Muscle of leg (tissue), 11 donors: Measurements from ENCODE around the gene GALK1. TPM values are rescaled to one million over a fixed set of nuclear protein-coding genes. Genes with fewer than 3 reads are reported as not detected.
"Not testable (repeated sequence)": the region's sequence is repeated elsewhere in the genome, so short reads cannot be mapped to it uniquely, and the experiment has no call there.

Source experiments
- DNase-seq: peaks from one replicate; pipeline ENCODE4 v3.0.0; 2013
- H3K27ac ChIP-seq: one replicate; pipeline ENCODE4 v1.5.1; 2013; ENCODE audit warnings: mild to moderate bottlenecking, low read length, control low read depth
- H3K27me3 ChIP-seq: one replicate; pipeline ENCODE4 v1.6.1; 2013; ENCODE audit warnings: low read length; ENCODE audit not compliant: control insufficient read depth, insufficient read depth
- H3K36me3 ChIP-seq: one replicate; pipeline ENCODE4 v1.6.1; 2013; ENCODE audit warnings: low read length; ENCODE audit not compliant: control insufficient read depth, insufficient read depth
- H3K4me1 ChIP-seq: one replicate; pipeline ENCODE4 v1.6.1; 2013; ENCODE audit warnings: low read length; ENCODE audit not compliant: control insufficient read depth, insufficient read depth
- H3K4me3 ChIP-seq: one replicate; pipeline ENCODE4 v1.5.1; 2013; ENCODE audit warnings: low read length, control low read depth
- H3K9me3 ChIP-seq: replicated peaks from 2 replicates; pipeline ENCODE4 v1.6.1; 2013; ENCODE audit warnings: low read depth, low read length; ENCODE audit not compliant: control insufficient read depth
- WGBS: methylation state at CpG from one replicate; pipeline ENCODE4 v1.1.5; 2013; ENCODE audit warnings: missing lambda C conversion rate; ENCODE audit not compliant: insufficient coverage; 5-methylcytosine and 5-hydroxymethylcytosine counted together
- polyA plus RNA-seq, 8 donors: library from polyadenylated mRNA; unstranded; fragments of 120-200 nt; gene quantifications; one replicate each; pipeline versions ENCODE4 v1.2.1 to v1.2.3, GENCODE V29; 2013; ENCODE audit warnings: inconsistent platforms in 1 of 8, low replicate concordance in 1 of 8; ENCODE audit not compliant: insufficient read length in 8 of 8, insufficient read depth in 1 of 8
- total RNA-seq: library from RNA; stranded (reverse); fragments of 120-200 nt; gene quantifications from one replicate; pipeline ENCODE4 v1.2.4, GENCODE V29; 2013

Gene GALK1
- total and polyA plus RNA-seq, 9 donors, result 27.7 to 38.5 (median 31.8) TPM

DNA sequence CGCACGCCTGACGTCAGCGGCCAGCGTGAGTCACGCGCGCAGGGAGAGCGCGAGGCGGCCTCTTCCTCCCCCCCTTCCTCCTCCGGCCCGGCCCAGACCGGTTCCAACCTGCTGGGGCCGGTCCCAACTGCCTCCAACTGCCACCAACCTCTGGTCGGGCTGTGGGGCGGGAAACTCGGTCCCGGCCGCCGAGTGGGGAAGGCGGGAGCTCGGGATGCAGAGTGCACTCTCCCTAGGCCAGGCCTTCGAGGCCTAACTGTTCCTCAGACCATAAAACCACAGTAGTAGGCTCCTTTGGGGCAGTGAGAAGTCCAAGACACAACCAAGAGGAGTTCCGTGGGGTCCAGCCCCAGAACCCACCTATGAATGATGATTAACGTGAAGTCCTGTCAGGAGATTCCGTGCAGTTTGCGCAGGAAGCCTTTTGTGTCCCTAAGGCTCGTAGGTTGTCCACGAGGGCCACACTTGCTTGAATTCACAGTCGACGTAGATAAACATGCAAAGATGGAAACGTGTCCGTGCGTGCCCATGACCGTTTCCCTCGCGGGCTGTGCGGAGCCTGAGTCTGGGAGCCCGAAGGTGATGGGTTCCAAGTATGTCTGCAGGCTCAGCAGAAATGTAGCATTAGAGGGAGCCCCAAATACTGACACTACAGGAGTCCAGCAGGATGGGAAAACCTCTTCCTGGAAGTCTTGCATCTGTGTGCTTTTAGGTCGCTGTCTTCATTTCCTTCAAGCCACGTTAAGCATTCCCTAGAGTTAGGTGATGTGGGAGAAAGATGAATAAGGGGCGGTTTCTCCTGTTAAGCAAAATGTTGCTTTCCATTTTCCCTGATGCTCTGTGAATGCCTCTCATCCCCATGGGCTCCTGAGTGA, 20.3 kb upstream of the GALK1 start:
- 3% methylated on average over 27 of the region's 43 CpGs for whole genome bisulfite sequencing
- peaks cover 4% of the 10 kb centered on the region for H3K36me3 ChIP-seq
- peak overlapping the region; percentile 63 for H3K4me3 ChIP-seq
- H3K4me1 ChIP-seq, result peaks cover 25% of the 10 kb centered on the region
- no peaks in the 10 kb centered on the region for H3K9me3 ChIP-seq
- H3K27me3 ChIP-seq, result no peaks in the 10 kb centered on the region
- peak; percentile 98 for DNase-seq
- peak overlapping the region; percentile 98 for H3K27ac ChIP-seq

DNA sequence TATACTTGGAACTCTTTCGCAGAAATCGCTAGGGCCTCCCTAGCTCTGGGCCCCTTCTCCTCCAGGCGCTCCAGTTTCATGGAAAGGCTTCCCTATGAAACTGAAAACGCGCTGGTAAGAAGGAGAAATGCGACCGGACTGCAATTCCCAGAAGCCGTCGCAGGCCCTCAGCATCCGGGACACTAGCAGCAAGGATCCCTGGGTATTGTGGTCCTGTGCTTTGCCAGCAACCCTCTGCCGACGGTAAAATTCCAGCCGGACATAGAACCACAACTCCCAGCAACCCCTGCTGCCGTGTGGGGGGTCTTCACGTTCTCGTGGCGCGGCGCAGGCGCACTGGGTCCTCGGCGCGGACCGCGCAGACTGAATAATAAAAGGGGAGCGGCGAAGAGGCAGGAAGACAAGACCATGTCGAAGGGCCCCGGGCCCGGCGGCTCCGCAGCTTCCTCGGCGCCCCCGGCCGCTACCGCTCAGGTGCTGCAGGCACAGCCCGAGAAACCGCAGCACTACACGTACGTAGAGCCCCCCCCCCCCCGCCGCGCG, 19.6 kb upstream of the GALK1 start, which contains the start of gene UNK:
TSS of gene UNK (plus strand) at position 334 of the 543 bp plus-strand sequence. CDS start at position 409, 75 bp downstream.
- 2% methylated on average over 11 of the region's 45 CpGs for WGBS
- H3K4me1 ChIP-seq, result peaks cover 25% of the 10 kb centered on the region

DNA sequence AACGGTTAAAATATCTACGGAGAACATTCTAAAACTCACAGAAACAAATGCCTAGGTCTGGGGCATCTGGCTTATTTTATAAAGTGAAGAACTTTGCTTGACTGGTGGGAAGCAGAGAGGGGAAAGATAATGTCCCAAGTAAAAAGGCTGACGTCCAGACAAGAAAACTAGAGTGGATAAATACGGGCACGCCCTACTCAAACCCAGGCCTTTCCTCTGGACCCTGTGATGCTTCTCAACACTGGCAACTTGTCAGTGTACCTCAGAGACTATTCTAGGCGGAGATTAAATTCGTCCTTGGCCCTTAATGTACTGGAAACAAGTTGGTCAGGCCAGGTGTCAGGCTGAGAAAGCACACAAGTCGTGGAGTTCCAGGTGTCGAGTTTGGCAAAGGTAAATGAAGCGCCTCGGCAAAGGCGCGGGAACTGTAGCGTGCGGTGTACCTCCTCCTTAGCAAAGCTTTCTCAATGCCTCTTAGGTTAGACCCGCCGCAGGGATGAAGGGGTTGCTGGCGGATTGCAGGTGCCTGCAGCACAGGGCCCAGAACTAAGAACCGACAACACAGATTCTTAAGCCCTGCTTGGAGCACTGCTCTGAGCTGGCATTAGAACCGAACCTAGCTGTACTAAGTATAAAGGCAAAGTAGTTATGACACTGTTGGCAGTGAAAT, 18.9 kb upstream of the GALK1 start:
- H3K4me1 ChIP-seq, result peaks cover 25% of the 10 kb centered on the region
- no peaks in the 10 kb centered on the region for H3K9me3 ChIP-seq
- H3K36me3 ChIP-seq, result peaks cover 5% of the 10 kb centered on the region
- peak overlapping the region; percentile 63 for H3K4me3 ChIP-seq
- H3K27ac ChIP-seq, result peak overlapping the region; percentile 98
- WGBS, result 55% methylated on average over 16 of the region's 20 CpGs
- H3K27me3 ChIP-seq, result no peaks in the 10 kb centered on the region
- peak; percentile 75 for DNase-seq

More for the DNA sequence above, 19.6 kb upstream of the GALK1 start, which contains the start of gene UNK:
- H3K36me3 ChIP-seq, result peaks cover 4% of the 10 kb centered on the region
- H3K4me3 ChIP-seq, result peak within 1 kb of the TSS; percentile 63
- no peaks in the 10 kb centered on the region for H3K27me3 ChIP-seq
- peak within 1 kb of the TSS; percentile 98 for H3K27ac ChIP-seq
- H3K9me3 ChIP-seq, result no peaks in the 10 kb centered on the region
- DNase-seq, result peak; percentile 100

DNA sequence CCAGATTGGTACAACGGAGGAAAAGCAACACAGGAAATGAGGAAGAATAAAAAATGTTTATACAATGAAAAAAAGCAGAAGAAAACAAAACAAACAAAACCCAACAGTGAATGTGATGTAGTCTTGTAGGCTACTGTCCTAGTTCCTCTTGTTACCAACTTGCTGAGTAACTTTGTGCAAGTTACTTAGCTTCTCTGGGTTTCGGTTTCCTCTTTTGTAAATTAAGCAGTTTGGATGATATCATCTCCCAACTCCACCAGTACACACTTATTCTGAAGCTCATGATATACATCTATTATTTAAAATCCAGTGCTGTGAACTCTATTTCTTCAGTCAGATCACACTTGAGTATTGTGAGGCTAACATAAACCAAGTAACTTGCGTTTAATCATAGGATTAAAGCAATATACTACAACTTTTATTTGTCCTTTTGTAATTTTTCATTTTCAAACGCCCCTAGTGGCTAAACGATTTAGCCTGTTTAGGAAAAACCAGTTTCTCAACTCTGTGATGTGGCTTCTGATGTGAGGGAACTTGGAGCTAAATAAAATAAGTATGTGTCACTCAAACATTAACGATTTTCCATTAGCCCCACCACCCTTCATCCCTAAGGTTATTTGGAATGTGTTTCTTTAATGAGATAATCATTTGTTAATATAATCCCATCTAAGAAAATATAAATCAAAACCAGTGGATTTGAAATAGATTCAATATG, 18.2 kb upstream of the GALK1 start:
- Histone ChIP-seq H3K9me3 (no peaks in the 10 kb centered on the region), H3K4me3 (no peak overlapping the region), H3K36me3 (peaks cover 12% of the 10 kb centered on the region), H3K27ac (peak overlapping the region; percentile 98), H3K4me1 (peaks cover 25% of the 10 kb centered on the region), H3K27me3 (no peaks in the 10 kb centered on the region)
- peak; percentile 83 for DNase-seq
- no CpG with 5 or more reads among the region's 6 CpGs for WGBS

DNA sequence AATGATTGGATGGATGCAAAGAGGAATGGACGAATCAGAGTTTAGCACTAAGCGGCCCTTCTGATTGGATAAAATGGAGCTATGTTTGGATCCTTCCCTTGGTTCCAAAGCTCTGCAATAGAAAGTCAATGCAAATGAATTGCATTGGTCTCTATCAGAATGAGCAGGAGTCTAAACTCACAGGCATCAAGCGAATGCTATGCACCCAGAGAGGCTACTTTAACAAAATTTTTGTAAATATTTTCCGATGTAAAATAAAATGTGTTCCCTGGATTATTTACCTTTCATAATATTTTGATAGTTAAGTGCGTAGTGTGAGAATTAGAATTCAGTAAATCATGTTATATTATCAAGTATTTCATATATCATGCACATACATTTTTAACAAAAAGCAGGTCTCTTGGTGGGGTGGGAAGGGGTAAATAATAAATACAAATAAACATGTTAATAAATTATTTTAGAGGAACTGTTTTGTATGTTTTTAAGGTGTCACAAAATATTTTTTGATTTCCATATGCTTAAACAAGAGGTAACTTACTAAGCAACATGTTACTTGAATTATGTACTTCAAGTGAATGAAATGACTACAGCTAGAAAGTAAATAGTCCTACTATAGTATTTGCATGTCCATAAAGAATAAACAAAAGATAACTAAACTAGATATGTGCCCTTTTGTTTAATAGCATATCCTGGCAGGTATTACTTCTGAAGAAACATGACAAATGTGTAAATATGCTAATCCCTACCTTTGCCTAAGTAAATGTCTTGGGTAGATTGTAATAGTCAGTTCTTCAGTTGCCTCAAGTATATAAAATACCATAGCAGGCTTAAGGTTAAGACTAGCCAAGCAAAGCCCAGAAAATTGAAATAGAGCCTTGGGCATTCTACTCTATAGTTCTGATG, 15.2 kb upstream of the GALK1 start:
- no peaks in the 10 kb centered on the region for H3K27me3 ChIP-seq
- H3K9me3 ChIP-seq, result no peaks in the 10 kb centered on the region
- no peak for DNase-seq
- peak overlapping the region; percentile 77 for H3K27ac ChIP-seq
- no peak overlapping the region for H3K4me3 ChIP-seq
- peaks cover 25% of the 10 kb centered on the region for H3K4me1 ChIP-seq
- WGBS, result 0% methylated on average over 1 of the region's 5 CpGs
- peaks cover 27% of the 10 kb centered on the region for H3K36me3 ChIP-seq

DNA sequence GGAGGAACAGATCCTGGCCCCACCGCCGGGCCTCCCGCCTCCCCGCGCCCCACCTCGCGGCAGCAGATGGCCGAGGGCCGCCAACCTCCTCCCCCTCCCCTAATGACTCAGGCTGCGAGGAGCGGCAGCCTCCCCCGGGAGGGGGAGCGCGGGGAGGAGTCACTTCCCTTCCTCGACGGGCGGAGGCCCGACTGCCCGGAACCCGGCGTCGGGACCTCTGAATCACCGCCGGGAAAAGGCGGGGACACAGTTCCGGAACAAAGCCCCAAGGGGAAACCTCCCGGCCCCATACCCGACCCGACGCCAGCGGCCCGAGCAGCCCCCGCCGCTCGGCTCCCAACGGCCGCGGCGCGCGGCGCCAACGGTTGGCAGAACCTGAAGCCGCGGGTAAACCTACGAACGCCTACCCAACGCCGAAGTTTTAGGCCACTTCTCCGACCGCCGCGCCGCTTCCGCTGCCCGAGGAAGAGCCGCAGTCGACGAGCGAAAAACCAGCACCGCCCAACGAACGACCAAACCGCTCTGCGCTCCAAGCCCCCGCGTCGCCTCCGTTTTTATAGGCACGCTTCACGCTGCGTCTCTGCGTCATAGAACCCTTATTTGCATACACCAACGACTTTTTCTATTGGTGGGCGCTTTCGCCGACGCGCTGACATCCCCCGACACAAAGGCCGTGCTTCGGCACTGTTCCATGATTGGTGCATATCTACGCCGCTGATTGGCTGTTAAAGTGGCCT, 14.4 kb upstream of the GALK1 start:
- DNase-seq, result peak; percentile 100
- Histone ChIP-seq H3K36me3 (peaks cover 35% of the 10 kb centered on the region), H3K4me1 (peaks cover 31% of the 10 kb centered on the region), H3K9me3 (no peaks in the 10 kb centered on the region), H3K4me3 (peak overlapping the region; percentile 73), H3K27me3 (no peaks in the 10 kb centered on the region), H3K27ac (peak overlapping the region; percentile 95)
- 0% methylated on average over 75 of the region's 84 CpGs for WGBS

DNA sequence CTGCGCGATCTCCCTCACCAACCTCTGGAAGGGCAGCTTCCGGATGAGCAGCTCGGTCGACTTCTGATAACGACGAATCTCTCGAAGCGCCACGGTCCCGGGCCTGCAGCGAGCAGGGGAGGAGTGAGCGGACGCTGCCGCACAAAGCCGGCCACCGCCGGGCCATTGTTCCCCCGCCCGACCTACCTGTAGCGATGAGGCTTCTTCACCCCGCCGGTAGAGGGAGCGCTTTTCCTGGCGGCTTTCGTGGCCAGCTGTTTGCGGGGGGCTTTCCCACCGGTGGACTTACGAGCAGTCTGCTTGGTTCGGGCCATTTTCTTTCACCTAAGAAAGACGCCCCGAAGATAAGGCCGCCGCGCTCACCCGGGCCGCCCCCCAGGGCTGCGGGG, 13.9 kb upstream of the GALK1 start:
- DNase-seq, result no peak
- peak overlapping the region; percentile 73 for H3K4me3 ChIP-seq
- H3K36me3 ChIP-seq, result peaks cover 41% of the 10 kb centered on the region
- peaks cover 31% of the 10 kb centered on the region for H3K4me1 ChIP-seq
- WGBS, result under 1% methylated on average over 33 of the region's 38 CpGs
- H3K27me3 ChIP-seq, result no peaks in the 10 kb centered on the region
- H3K9me3 ChIP-seq, result no peaks in the 10 kb centered on the region
- peak overlapping the region; percentile 95 for H3K27ac ChIP-seq

DNA sequence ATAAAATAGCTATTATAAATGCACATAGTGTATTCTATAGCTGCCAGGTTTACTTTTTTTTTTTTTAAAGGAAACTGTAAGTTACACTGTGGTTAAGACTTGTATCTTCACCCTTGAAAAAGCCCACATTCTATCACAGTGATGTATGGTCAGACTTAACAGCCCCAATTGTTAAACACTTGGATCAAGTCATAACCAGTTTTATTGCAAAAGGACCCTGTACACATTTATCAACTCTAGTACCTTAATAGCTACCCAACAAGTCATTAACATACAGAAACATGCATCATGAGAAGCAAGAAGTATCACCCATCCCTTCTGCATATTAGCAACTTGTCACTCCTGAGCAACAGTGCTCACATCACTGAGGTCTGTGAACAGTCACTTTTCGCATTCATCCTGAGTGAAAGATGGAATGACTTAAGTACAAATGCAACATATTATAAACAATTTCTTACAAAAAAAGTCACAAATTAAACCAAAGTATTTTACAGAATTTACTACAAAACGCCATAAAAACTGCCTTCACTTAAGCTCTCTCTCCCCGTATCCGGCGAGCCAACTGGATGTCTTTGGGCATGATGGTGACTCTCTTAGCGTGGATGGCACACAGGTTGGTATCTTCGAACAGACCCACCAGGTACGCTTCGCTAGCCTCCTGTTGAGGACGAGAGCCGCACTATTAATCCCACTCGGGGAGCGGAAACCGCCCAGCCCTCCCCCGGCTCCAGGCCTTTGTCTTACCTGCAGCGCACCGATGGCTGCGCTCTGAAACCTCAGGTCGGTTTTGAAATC, 13.3 kb upstream of the GALK1 start:
- Histone ChIP-seq H3K4me3 (peak overlapping the region; percentile 73), H3K27ac (peak overlapping the region; percentile 95), H3K36me3 (peaks cover 45% of the 10 kb centered on the region), H3K4me1 (peaks cover 34% of the 10 kb centered on the region)
- DNase-seq, H3K9me3 ChIP-seq, H3K27me3 ChIP-seq: not testable (repeated sequence)
- WGBS, result under 1% methylated on average over 15 of the region's 19 CpGs
